PC-9 (cell line): ENCODE measurements around the gene CROT. TPM values are rescaled to one million over a fixed set of nuclear protein-coding genes. Genes with fewer than 3 reads are reported as not detected.

Experiments
- BruUV-seq: library from RNA; stranded (reverse); fragments of 400-500 nt; replicated peaks from 2 replicates; lab custom pipeline; 2021; lab: Mats Ljungman, UMichigan
- CTCF ChIA-PET: fragments of 300-600 bp; sonication (Branson Sonifier 250); formaldehyde crosslinking; loops from one replicate; lab custom pipeline; 2022; ENCODE audit warnings: antibody characterized with exemption; lab: Charles Lee
- POLR2A ChIA-PET: fragments of 300-600 bp; sonication (Branson Sonifier 250); formaldehyde crosslinking; loops from one replicate; lab custom pipeline; 2022; ENCODE audit warnings: antibody characterized with exemption; ENCODE audit not compliant: unreplicated experiment; lab: Charles Lee
- DNase-seq, 2 experiments: peaks; one replicate each; pipeline versions ENCODE4 v3.0.0 to v3.0.0-alpha.2; 2015 to 2022; ENCODE audit warnings: mixed read lengths in 1 of 2
- H2AFZ ChIP-seq: fragments of 200-600 bp; sonication (generic); 2 replicates; pipeline ENCODE4 v1.8.1; 2017; ENCODE audit warnings: antibody characterized with exemption
- H3F3A ChIP-seq: fragments of 200-600 bp; sonication (generic); 2 replicates; pipeline ENCODE4 v1.8.1; 2017; ENCODE audit warnings: antibody characterized with exemption, mild to moderate bottlenecking, low read depth; ENCODE audit not compliant: insufficient read depth
- H3K27ac ChIP-seq: fragments of 200-600 bp; sonication (generic); 2 replicates; pipeline ENCODE4 v1.6.1; 2016; ENCODE audit warnings: mixed run types
- H3K27me3 ChIP-seq: fragments of 200-600 bp; sonication (generic); 2 replicates; pipeline ENCODE4 v1.6.1; 2016; ENCODE audit warnings: low read depth, mixed run types; ENCODE audit not compliant: insufficient read depth
- H3K36me3 ChIP-seq: fragments of 200-600 bp; sonication (generic); 2 replicates; pipeline ENCODE4 v1.6.1; 2016; ENCODE audit warnings: low read depth, mixed run types
- H3K4me1 ChIP-seq: fragments of 200-600 bp; sonication (generic); replicated peaks from 2 replicates; pipeline ENCODE4 v1.6.1; 2016; ENCODE audit warnings: mixed run types; ENCODE audit not compliant: insufficient read depth
- H3K4me2 ChIP-seq: fragments of 200-600 bp; sonication (generic); 2 replicates; pipeline ENCODE4 v1.6.1; 2017; ENCODE audit warnings: mixed run types
- H3K4me3 ChIP-seq: fragments of 200-600 bp; sonication (generic); 2 replicates; pipeline ENCODE4 v1.6.1; 2016; ENCODE audit warnings: mixed run types
- H3K79me2 ChIP-seq: fragments of 200-600 bp; sonication (generic); 2 replicates; pipeline ENCODE4 v1.6.1; 2017; ENCODE audit warnings: low read depth, mixed run types
- H3K9me2 ChIP-seq: fragments of 200-600 bp; sonication (generic); 2 replicates; pipeline ENCODE4 v1.8.1; 2017; ENCODE audit warnings: mild to moderate bottlenecking; ENCODE audit not compliant: insufficient read depth
- H3K9me3 ChIP-seq: fragments of 200-600 bp; sonication (generic); 2 replicates; pipeline ENCODE4 v1.8.1; 2016; ENCODE audit warnings: low read depth; ENCODE audit not compliant: insufficient read depth
- H4K20me1 ChIP-seq: fragments of 200-600 bp; sonication (generic); 2 replicates; pipeline ENCODE4 v1.8.1; 2017; ENCODE audit not compliant: insufficient read depth
- CTCF ChIP-seq: fragments of 200-600 bp; sonication (generic); conservative IDR thresholded peaks from 2 replicates; pipeline ENCODE4 v1.6.1; 2017; ENCODE audit warnings: mixed run types, antibody characterized with exemption, mild to moderate bottlenecking, moderate library complexity
- EZH2 ChIP-seq: fragments of 200-600 bp; sonication (generic); IDR thresholded peaks from 2 replicates; pipeline ENCODE4 v1.8.0; 2017; ENCODE audit warnings: antibody characterized with exemption, low read depth
- intact Hi-C: fragments of 100-400 bp; cut with micrococcal nuclease; formaldehyde crosslinking; loops from one replicate; pipeline ENCODE4 v1.10.0; 2022; ENCODE audit not compliant: unreplicated experiment
- total RNA-seq: library from RNA; stranded (reverse); gene quantifications from 2 replicates; pipeline ENCODE4 v1.2.3, GENCODE V29; 2021

Gene CROT
- total RNA-seq, 1 experiment from 2014 or later, result 15.2 TPM

- POLR2A ChIA-PET, result interaction anchor here (0.6 kb wide), 2 partner anchors 26 to 348 kb away, joined by 4 to 5 read pairs; no protein-coding TSS in a partner anchor
- CTCF ChIA-PET, result no interaction called here
- TF ChIP-seq CTCF (no peak), EZH2 (no peak)
- Histone ChIP-seq H3K9me3 (peaks cover 7% of the 10 kb centered on the region), H3K27ac (0 out of 2 replicates have a peak overlapping the region, but pooled peaks have one; percentile 19), H3F3A (no peaks in the 10 kb centered on the region), H3K27me3 (no peaks in the 10 kb centered on the region), H2AFZ (no peak overlapping the region), H3K79me2 (no peaks in the 10 kb centered on the region), H3K9me2 (no peaks in the 10 kb centered on the region), H3K4me1 (no peaks in the 10 kb centered on the region; the same call in 1 of the 2 replicates), H3K36me3 (peaks cover 20% of the 10 kb centered on the region), H3K4me2 (no peak overlapping the region), H3K4me3 (no peak overlapping the region), H4K20me1 (no peaks in the 10 kb centered on the region)
- BruUV-seq, result no TSS peak
- intact Hi-C loops, result no loop called here
- peak; percentile 9 to 35 for DNase-seq
Measured at GRCh38 chr7:87359366-87359765, 13.9 kb downstream of the CROT start.

GRCh38 chr7:87361320-87361719 lies 15.9 kb downstream of the CROT start:
- H3K9me2 ChIP-seq, result no peaks in the 10 kb centered on the region
- peaks cover 8% of the 10 kb centered on the region; the same call in 1 of the 2 replicates for H3K36me3 ChIP-seq
- H3K9me3 ChIP-seq, result no peaks in the 10 kb centered on the region; the same call in 1 of the 2 replicates
- H3F3A ChIP-seq, result no peaks in the 10 kb centered on the region
- H4K20me1 ChIP-seq, result no peaks in the 10 kb centered on the region
- H3K4me1 ChIP-seq, result no peaks in the 10 kb centered on the region; the same call in 1 of the 2 replicates
- H3K79me2 ChIP-seq, result no peaks in the 10 kb centered on the region
- H3K4me2 ChIP-seq, result no peak overlapping the region
- TF ChIP-seq CTCF (no peak), EZH2 (no peak)
- no peak overlapping the region for H2AFZ ChIP-seq
- CTCF ChIA-PET, result no interaction called here
- POLR2A ChIA-PET, result no interaction called here
- no peaks in the 10 kb centered on the region for H3K27me3 ChIP-seq
- H3K27ac ChIP-seq, result no peak overlapping the region
- H3K4me3 ChIP-seq, result no peak overlapping the region
- no peak for DNase-seq
- no TSS peak for BruUV-seq
- intact Hi-C loops, result no loop called here

GRCh38 chr7:87363342-87363741 lies 17.9 kb downstream of the CROT start:
- TF ChIP-seq CTCF (no peak), EZH2 (no peak)
- Histone ChIP-seq H3K4me1 (no peaks in the 10 kb centered on the region; the same call in 1 of the 2 replicates), H3K9me2 (no peaks in the 10 kb centered on the region), H3K27ac (no peak overlapping the region), H3K4me2 (no peak overlapping the region), H3K4me3 (no peak overlapping the region), H3F3A (no peaks in the 10 kb centered on the region), H3K36me3 (peaks cover 7% of the 10 kb centered on the region; the same call in 1 of the 2 replicates), H3K27me3 (no peaks in the 10 kb centered on the region), H2AFZ (no peak overlapping the region), H3K79me2 (no peaks in the 10 kb centered on the region), H3K9me3 (no peaks in the 10 kb centered on the region; the same call in 1 of the 2 replicates), H4K20me1 (no peaks in the 10 kb centered on the region)
- no TSS peak for BruUV-seq
- ChIA-PET POLR2A (no interaction called here), CTCF (no interaction called here)
- DNase-seq, result no peak
- intact Hi-C loops, result no loop called here
